GM21526 (cell line): Measurements from ENCODE around the gene UBR2.
"Not testable (repeated sequence)": the region's sequence is repeated elsewhere in the genome, so short reads cannot be mapped to it uniquely, and the experiment has no call there.

Experiments
- ATAC-seq: cut with Tn5 transposase; IDR thresholded peaks from one replicate; pipeline ENCODE4 v1.9.1; 2021; ENCODE audit warnings: moderate library complexity; ENCODE audit not compliant: unreplicated experiment, low FRiP score

UBR2 gene

DNA sequence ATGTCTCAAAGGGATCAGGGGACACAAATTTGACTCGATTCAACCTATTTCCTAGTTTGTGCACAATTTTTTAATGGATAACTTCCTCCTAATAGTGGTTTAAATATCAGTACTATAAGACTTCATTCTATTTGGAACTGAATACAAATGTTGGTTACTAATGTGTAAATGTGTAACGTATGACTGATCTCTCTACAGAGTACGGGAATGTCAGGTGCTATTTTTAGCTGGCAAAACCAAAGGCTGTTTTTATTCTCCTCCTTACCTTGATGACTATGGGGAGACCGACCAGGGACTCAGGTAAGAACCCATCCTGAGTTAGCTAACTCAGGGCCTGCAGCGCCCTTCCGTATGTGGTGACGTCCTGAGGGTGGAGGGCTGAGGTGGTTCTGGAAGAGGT, 125.5 kb downstream of the UBR2 start:
- no peak for ATAC-seq

DNA sequence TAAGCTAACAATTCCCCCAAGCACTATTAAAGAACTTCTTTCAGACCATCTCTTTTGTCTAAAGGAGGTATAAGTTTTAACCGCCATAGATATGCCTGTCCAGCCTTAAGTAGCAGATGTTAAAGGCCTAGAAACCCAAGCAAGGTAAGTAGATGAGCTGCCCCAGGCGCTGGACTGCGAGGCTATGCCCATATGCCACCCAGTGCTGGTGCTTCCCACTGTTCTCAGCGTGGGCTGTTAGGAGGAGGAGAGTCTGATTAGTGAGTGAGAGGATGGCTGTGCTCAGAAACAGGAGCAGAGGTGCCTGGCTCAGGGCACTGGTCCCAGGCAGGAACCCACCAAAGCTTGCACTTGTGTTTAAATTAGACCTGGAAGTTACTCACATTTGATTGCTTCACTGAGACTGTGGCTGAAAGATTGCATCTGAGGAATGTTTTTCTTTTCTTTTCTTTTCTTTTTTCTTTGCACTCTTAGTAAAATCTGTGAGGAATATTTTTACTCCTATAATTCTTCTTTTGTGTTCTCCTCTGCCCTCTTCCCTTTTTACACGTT, 126.4 kb downstream of the UBR2 start:
- ATAC-seq, result no peak

DNA sequence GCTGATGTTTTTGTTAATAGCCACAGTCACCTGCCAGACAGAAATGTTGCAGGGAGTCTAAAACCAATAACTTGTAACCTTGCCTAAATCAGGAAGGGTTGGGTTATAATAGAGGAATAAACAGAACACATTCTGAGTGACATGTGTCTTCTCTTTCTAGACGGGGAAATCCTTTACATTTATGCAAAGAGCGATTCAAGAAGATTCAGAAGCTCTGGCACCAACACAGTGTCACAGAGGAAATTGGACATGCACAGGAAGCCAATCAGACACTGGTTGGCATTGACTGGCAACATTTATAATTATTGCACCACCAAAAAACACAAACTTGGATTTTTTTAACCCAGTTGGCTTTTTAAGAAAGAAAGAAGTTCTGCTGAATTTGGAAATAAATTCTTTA, 127.0 kb downstream of the UBR2 start:
- ATAC-seq, result no peak

GRCh38 chr6:42692137-42692911, 128.5 kb downstream of the UBR2 start:
- ATAC-seq, result no peak

DNA sequence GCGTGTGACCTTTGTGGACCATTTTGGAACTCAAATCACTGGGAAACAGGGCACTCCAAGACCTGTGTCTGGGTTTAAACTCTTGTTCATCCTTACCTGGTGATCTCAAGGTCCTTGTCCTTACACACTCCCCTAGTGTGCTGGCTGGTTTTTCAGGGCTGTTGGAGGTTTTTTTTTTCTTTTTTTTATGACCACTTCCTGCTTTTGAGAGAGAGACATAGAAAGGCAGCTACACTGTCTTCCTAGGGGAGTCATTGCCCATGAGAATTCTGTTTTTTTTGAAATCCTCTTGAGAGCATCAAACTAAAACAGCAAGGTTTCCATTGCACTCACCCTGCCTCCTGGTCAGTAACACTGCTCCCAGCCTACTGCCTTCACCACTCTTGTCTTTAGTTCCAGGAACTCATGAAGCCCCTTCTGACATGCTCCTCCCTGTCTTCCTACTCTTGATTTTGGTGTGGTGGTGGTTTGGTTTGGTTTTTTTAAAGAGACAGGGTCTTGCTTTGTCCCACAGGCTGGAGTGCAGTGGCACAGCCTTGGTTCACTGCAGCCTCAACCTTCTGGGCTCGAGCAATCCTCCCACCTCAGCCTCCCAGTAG, 130.0 kb downstream of the UBR2 start:
- ATAC-seq, result no peak

- ATAC-seq, result no peak
Observed at GRCh38 chr6:42694586-42694985, 130.8 kb downstream of the UBR2 start.

- ATAC-seq, result no peak
Observed at GRCh38 chr6:42696526-42697267, 132.9 kb downstream of the UBR2 start.

DNA sequence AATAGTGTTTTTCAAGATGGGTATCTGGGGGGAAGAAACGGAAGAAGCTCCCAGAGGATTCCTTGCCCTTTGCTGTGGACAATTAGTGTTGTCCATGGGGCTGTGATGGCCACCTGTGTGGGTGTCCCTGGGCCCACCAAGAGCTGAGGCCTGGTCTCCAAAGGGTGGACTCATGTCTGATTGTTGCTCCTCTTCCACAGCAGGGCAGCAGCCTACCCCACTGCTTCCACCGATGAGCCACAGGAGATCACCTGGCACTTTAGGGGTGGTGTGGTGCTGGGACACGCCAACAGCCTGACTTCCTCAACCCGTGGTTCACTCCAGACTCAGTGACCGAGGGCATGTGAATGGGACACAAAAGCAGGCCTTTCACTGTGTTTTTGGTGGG, 133.4 kb downstream of the UBR2 start:
- ATAC-seq, result no peak

- no peak for ATAC-seq
Observed at GRCh38 chr6:42698217-42698616, 134.4 kb downstream of the UBR2 start.

GRCh38 chr6:42702200-42702599, 138.4 kb downstream of the UBR2 start:
- ATAC-seq, result no peak

DNA sequence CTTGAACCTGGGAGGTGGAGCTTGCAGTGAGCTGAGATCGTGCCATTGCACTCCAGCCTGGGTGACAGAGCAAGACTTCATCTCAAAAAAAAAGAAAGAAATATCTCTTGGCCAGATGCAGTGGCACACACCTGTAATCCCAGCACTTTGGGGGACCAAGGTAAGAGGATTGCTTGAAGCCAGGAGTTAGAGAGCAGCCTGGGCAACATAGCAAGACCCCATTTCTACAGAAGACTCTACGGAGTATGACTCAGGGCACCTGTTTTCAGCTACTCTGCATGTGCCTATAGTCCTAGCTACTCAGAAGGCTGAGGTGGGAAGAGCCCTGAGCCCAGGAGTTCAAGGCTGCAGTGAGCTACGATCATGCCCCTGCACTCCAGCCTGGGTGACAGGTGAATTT, 139.0 kb downstream of the UBR2 start:
- not testable (repeated sequence) for ATAC-seq

- no peak for ATAC-seq
Observed at GRCh38 chr6:42704251-42704936, 140.6 kb downstream of the UBR2 start.

- no peak for ATAC-seq
Observed at GRCh38 chr6:42704937-42705374, 141.1 kb downstream of the UBR2 start.

GRCh38 chr6:42707595-42707994, 143.8 kb downstream of the UBR2 start:
- no peak for ATAC-seq

GRCh38 chr6:42708096-42708495, 144.3 kb downstream of the UBR2 start:
- ATAC-seq, result no peak

DNA sequence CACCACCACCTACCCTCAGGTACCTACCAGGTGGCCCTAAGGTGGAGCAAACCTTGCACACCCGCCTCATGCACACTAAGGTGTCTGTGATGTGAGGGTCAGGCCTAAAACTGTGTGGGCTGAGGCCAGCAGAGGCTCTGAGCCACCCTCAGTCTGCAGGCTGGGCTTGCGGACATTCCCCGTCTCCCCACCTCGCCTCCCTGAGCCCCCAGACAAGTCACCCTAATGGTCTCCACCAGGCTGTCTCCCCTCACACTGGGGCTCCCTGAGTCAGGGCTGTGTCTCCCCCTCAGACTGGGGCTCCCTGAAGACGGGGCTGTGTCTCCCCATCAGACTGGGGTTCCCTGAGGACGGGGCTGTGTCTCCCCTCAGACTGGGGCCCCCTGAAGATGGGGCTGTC, 146.0 kb downstream of the UBR2 start:
- no peak for ATAC-seq

DNA sequence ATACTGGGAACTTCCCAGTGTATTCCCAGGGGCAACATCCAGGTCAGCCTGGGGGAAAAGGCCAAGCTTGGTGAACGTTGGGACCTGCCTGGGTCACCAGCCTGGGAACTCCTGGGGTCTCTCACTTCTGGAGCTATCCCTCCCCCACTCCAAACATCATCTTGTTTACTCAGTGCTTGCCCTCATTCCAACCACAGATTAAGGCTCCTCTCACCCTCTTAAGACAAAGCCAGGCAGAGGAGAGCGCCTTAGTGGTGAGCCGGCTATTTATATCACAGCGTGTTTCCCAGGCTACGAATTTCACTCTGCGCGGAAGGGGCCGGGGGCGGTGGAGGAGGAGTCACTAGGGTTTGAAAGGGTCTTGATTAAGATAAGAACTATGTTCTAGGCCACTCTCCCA, 146.5 kb downstream of the UBR2 start:
- ATAC-seq, result no peak

DNA sequence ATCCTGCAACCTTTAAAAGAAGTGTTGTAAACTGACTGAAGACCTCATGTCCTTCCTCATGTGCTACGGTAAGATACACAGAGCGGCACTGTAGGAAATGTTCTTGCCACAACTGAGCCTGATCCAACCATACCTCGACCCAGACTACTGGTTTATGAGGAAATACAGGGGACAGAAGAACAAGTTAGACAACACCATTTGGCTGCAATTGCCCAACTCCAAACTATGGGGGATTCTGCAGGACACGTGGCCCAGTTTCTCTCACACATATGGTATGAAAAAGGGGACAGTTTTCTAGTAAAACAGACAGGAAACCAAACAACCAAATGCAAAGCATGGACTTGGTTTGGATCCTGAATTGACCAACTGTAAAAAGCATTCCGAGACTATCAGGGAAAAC, 148.1 kb downstream of the UBR2 start:
- ATAC-seq, result no peak

DNA sequence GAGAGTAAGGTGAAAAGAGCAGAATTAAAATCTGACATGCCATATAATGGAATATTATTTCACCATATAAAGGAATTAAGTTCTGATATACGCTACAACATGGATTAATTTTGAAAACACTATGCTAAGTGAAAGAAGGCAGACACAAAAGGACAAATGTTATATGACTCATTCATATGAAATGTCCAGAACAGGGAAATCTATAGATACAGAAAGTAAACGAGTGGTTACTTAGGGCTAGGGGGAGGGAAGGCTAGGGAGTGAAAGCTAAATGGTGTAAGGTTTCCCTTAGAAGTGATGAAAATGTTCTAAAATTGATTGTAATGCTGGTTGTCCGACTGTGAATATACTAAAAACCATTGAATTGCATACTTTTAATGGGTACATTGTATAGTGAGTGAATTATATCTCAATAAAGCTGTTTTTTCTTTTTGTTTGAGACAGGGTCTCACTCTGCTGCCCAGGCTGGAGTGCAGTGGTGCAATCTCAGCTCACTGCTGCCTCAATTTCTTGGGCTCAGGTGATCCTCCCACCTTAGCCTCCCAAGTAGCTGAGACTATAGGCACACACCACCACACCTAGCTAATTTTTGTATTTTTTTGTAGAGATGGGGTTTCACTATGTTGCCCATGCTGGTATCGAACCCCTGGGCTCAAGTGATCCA, 150.4 kb downstream of the UBR2 start:
- no peak for ATAC-seq

DNA sequence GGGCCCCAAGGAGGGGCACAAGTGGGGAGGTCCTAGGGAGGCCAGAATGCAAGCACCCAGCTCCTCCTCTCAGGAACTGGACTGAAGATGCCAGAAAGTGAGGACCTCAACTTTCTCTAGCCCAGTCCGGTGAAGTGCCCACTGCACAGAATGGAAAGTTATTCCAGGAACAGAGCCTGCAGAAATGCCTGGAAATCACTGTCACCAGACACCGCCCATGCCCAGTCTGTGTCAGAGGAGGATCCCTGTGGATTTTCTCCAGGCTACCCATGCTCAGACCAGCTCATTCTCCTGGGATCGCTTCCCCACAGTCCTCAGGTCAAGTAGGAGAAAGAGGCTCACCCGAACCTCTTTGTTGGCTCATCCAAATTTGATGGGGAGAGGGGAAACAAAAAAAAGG, 152.0 kb downstream of the UBR2 start:
- ATAC-seq, result no peak
